H9 (cell line): ENCODE results near the gene DHH. TPM values are rescaled to one million over a fixed set of nuclear protein-coding genes. Genes with fewer than 3 reads are reported as not detected.

Experiments used
- DNase-seq: peaks from one replicate; pipeline ENCODE4 v3.0.0-alpha.2; 2017
- H2AFZ ChIP-seq: one replicate; pipeline ENCODE4 v1.6.1; 2013; ENCODE audit warnings: mild to moderate bottlenecking, low read length, control low read depth, moderate library complexity
- H2AK5ac ChIP-seq: 2 replicates; pipeline ENCODE4 v1.6.1; 2013; ENCODE audit warnings: low read length, control low read depth, mixed read lengths; ENCODE audit not compliant: insufficient read length
- H2BK120ac ChIP-seq: one replicate; pipeline ENCODE4 v1.6.1; 2013; ENCODE audit warnings: low read depth, mild to moderate bottlenecking, low read length, control low read depth, inconsistent platforms; ENCODE audit not compliant: poor library complexity, severe bottlenecking
- H2BK12ac ChIP-seq: 2 replicates; pipeline ENCODE4 v1.6.1; 2013; ENCODE audit warnings: low read length, control low read depth, mixed read lengths, low read depth; ENCODE audit not compliant: insufficient read length
- H2BK15ac ChIP-seq: 2 replicates; pipeline ENCODE4 v1.6.1; 2013; ENCODE audit warnings: low read depth, low read length, control low read depth
- H2BK20ac ChIP-seq: one replicate; pipeline ENCODE4 v1.6.1; 2013; ENCODE audit warnings: low read depth, mild to moderate bottlenecking, low read length, control low read depth, inconsistent platforms; ENCODE audit not compliant: poor library complexity, severe bottlenecking
- H2BK5ac ChIP-seq: 2 replicates; pipeline ENCODE4 v1.6.1; 2013; ENCODE audit warnings: low read length, control low read depth, mixed read lengths; ENCODE audit not compliant: insufficient read length
- H3K14ac ChIP-seq: 2 replicates; pipeline ENCODE4 v1.6.1; 2013; ENCODE audit warnings: low read length, control low read depth; ENCODE audit not compliant: insufficient read depth
- H3K18ac ChIP-seq: 2 replicates; pipeline ENCODE4 v1.6.1; 2013; ENCODE audit warnings: low read depth, mild to moderate bottlenecking, mixed read lengths, low read length, control low read depth; ENCODE audit not compliant: insufficient read length
- H3K23ac ChIP-seq: 2 replicates; pipeline ENCODE4 v1.6.1; 2013; ENCODE audit warnings: low read length, control low read depth, mixed read lengths, low read depth; ENCODE audit not compliant: insufficient read length
- H3K23me2 ChIP-seq: 2 replicates; pipeline ENCODE4 v1.6.1; 2013; ENCODE audit warnings: low read depth, mild to moderate bottlenecking, mixed read lengths, low read length, control low read depth; ENCODE audit not compliant: insufficient read length, poor library complexity, severe bottlenecking
- H3K27ac ChIP-seq: 2 replicates; pipeline ENCODE4 v1.5.1; 2013; ENCODE audit warnings: low read length, control low read depth, mixed read lengths, low read depth; ENCODE audit not compliant: insufficient read length
- H3K27me3 ChIP-seq: 2 replicates; pipeline ENCODE4 v1.6.1; 2013; ENCODE audit warnings: low read length, control low read depth, inconsistent platforms; ENCODE audit not compliant: insufficient read depth
- H3K4ac ChIP-seq: 2 replicates; pipeline ENCODE4 v1.6.1; 2013; ENCODE audit warnings: low read depth, mild to moderate bottlenecking, control low read depth, inconsistent platforms, low read length, moderate library complexity
- H3K4me1 ChIP-seq: 2 replicates; pipeline ENCODE4 v1.6.1; 2013; ENCODE audit warnings: low read length, control low read depth, inconsistent platforms; ENCODE audit not compliant: insufficient read depth
- H3K4me2 ChIP-seq: 2 replicates; pipeline ENCODE4 v1.6.1; 2013; ENCODE audit warnings: low read length, control low read depth, mixed read lengths; ENCODE audit not compliant: insufficient read length, insufficient read depth
- H3K56ac ChIP-seq: 2 replicates; pipeline ENCODE4 v1.6.1; 2013; ENCODE audit warnings: low read depth, mild to moderate bottlenecking, mixed read lengths, low read length, control low read depth; ENCODE audit not compliant: insufficient read length
- H3K79me1 ChIP-seq: 2 replicates; pipeline ENCODE4 v1.6.1; 2013; ENCODE audit warnings: low read depth, mild to moderate bottlenecking, moderate library complexity, low read length, control low read depth, inconsistent platforms; ENCODE audit not compliant: insufficient read depth, poor library complexity, severe bottlenecking
- H3K79me2 ChIP-seq: 2 replicates; pipeline ENCODE4 v1.6.1; 2013; ENCODE audit warnings: low read length, control low read depth, inconsistent platforms; ENCODE audit not compliant: insufficient read depth
- H3K9ac ChIP-seq: 2 replicates; pipeline ENCODE4 v1.6.1; 2013; ENCODE audit warnings: low read length, control low read depth, mixed read lengths; ENCODE audit not compliant: insufficient read length; ENCODE audit errors: extremely low read depth
- H3K9me3 ChIP-seq: one replicate; pipeline ENCODE4 v1.6.1; 2013; ENCODE audit warnings: low read depth, low read length, inconsistent platforms; ENCODE audit not compliant: control insufficient read depth
- H3T11ph ChIP-seq: one replicate; pipeline ENCODE4 v1.6.1; 2013; ENCODE audit warnings: mild to moderate bottlenecking, low read length, control low read depth, inconsistent platforms
- H4K20me1 ChIP-seq: one replicate; pipeline ENCODE4 v1.6.1; 2013; ENCODE audit not compliant: control insufficient read depth, insufficient read length, insufficient read depth
- H4K5ac ChIP-seq: 2 replicates; pipeline ENCODE4 v1.6.1; 2013; ENCODE audit warnings: low read depth, mild to moderate bottlenecking, mixed read lengths, low read length, control low read depth; ENCODE audit not compliant: insufficient read length
- H4K8ac ChIP-seq: replicated peaks from 2 replicates; pipeline ENCODE4 v1.6.1; 2013; ENCODE audit warnings: low read length, control low read depth, mixed read lengths, low read depth; ENCODE audit not compliant: insufficient read length
- H4K91ac ChIP-seq: 2 replicates; pipeline ENCODE4 v1.6.1; 2013; ENCODE audit warnings: low read depth, mild to moderate bottlenecking, moderate library complexity, mixed read lengths, low read length, control low read depth; ENCODE audit not compliant: insufficient read length
- H3K27ac Mint-ChIP-seq, 3 experiments: 2 replicates in 2 of 3; 3 replicates in 1 of 3; pipeline ENCODE4 v1.8.0; 2020 to 2021; ENCODE audit warnings: mixed read lengths in 3 of 3, mild to moderate bottlenecking in 1 of 3, moderate library complexity in 1 of 3
- H3K27me3 Mint-ChIP-seq: 2 replicates; pipeline ENCODE4 v1.8.0; 2021; ENCODE audit warnings: low read depth, mild to moderate bottlenecking, moderate library complexity, mixed read lengths
- H3K36me3 Mint-ChIP-seq, 3 experiments: 2 replicates in 2 of 3; 3 replicates in 1 of 3; pipeline ENCODE4 v1.8.0; 2020 to 2021; ENCODE audit warnings: low read depth in 3 of 3, mixed read lengths in 3 of 3; ENCODE audit not compliant: insufficient read depth in 1 of 3
- H3K4me1 Mint-ChIP-seq, 2 experiments: 2 replicates each; pipeline ENCODE4 v1.8.0; 2020; ENCODE audit warnings: mixed read lengths in 2 of 2
- H3K4me3 Mint-ChIP-seq, 2 experiments: 2 replicates in 1 of 2; 3 replicates in 1 of 2; pipeline ENCODE4 v1.8.0; 2020 to 2021; ENCODE audit warnings: mild to moderate bottlenecking in 2 of 2, mixed read lengths in 2 of 2, moderate library complexity in 1 of 2
- H3K9me3 Mint-ChIP-seq, 2 experiments: 2 replicates in 1 of 2; 3 replicates in 1 of 2; pipeline ENCODE4 v1.8.0; 2020; ENCODE audit warnings: mild to moderate bottlenecking in 2 of 2, mixed read lengths in 2 of 2, moderate library complexity in 1 of 2
- CTCF ChIP-seq: fragments of 200-600 bp; sonication (generic); conservative IDR thresholded peaks from 3 replicates; pipeline ENCODE4 v1.8.0; 2021; ENCODE audit warnings: antibody characterized with exemption, mild to moderate bottlenecking
- WGBS: extraction: QIAGEN DNeasy Blood & Tissue Kit; methylation state at CpG from one replicate; pipeline ENCODE4 v1.1.7; 2013; ENCODE audit warnings: missing lambda C conversion rate, low lambda C conversion rate, mixed read lengths; ENCODE audit not compliant: insufficient read length; ENCODE audit errors: extremely low coverage; 5-methylcytosine and 5-hydroxymethylcytosine counted together
- total RNA-seq: library from RNA; stranded (reverse); gene quantifications from 2 replicates; pipeline ENCODE4 v1.2.1, GENCODE V29; 2021

DHH gene
- total RNA-seq, 1 experiment from 2014 or later: 0.20 TPM

- Histone ChIP-seq H2BK12ac (no peak overlapping the region), H3K56ac (no peak overlapping the region), H3T11ph (no peak overlapping the region), H3K79me1 (no peaks in the 10 kb centered on the region), H2AFZ (no peak overlapping the region), H4K20me1 (peaks cover 8% of the 10 kb centered on the region), H3K27me3 (peaks cover 61% of the 10 kb centered on the region), H3K18ac (no peak overlapping the region), H3K27ac (no peak overlapping the region), H3K9ac (no peak overlapping the region), H2BK120ac (no peak overlapping the region), H3K4me2 (peak overlapping the region; percentile 33), H2BK20ac (no peak overlapping the region), H3K4ac (no peak overlapping the region), H3K23me2 (peaks cover 12% of the 10 kb centered on the region), H2BK15ac (no peak overlapping the region), H4K91ac (no peak overlapping the region), H2AK5ac (no peak overlapping the region), H4K8ac (no peak overlapping the region), H3K23ac (no peak overlapping the region), H2BK5ac (no peak overlapping the region), H3K9me3 (no peaks in the 10 kb centered on the region), H4K5ac (no peak overlapping the region), H3K4me1 (no peaks in the 10 kb centered on the region), H3K14ac (no peak overlapping the region), H3K79me2 (no peaks in the 10 kb centered on the region)
- peak overlapping the region in 1 of 2 experiments; percentile 62; a peak in 1 of 5 replicates for H3K4me3 Mint-ChIP-seq
- peaks cover 0 to 2% (median 0%) of the 10 kb centered on the region in 3 experiments; a peak in 2 of 7 replicates for H3K36me3 Mint-ChIP-seq
- DNase-seq: no peak
- no peak for TF ChIP-seq CTCF
- H3K27me3 Mint-ChIP-seq: peaks cover 98% of the 10 kb centered on the region
- H3K27ac Mint-ChIP-seq: no peak overlapping the region
- no peaks in the 10 kb centered on the region for H3K9me3 Mint-ChIP-seq
- no CpG with 5 or more reads among the region's 6 CpGs for WGBS
- H3K4me1 Mint-ChIP-seq: peaks cover 28 to 51% of the 10 kb centered on the region in 2 experiments
Measured at GRCh38 chr12:49088932-49089330, 5.7 kb downstream of the DHH start.
